ENCODE results near the gene RAPGEF6.

Gene RAPGEF6

DNA sequence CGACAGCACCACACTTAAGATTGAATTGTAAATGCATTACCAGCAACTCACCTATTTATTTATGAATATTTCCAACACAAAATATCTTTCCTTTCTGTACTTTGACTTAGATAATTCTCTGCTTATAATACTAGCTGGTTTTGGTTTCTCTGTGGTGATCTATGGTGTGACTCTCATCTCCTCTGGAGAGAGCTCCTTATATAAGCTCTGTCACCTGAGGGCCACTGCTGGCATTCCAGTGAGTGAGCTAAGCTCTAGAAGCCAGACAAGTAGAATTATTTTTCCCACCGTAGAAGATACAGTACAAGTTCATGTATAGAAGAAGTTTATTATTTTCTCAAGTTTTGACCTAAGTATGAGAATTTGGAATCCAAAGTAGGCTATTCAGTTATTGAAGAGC lies 259.7 kb downstream of the RAPGEF6 start (continued):
- TF ChIP-seq, protein P1, sequence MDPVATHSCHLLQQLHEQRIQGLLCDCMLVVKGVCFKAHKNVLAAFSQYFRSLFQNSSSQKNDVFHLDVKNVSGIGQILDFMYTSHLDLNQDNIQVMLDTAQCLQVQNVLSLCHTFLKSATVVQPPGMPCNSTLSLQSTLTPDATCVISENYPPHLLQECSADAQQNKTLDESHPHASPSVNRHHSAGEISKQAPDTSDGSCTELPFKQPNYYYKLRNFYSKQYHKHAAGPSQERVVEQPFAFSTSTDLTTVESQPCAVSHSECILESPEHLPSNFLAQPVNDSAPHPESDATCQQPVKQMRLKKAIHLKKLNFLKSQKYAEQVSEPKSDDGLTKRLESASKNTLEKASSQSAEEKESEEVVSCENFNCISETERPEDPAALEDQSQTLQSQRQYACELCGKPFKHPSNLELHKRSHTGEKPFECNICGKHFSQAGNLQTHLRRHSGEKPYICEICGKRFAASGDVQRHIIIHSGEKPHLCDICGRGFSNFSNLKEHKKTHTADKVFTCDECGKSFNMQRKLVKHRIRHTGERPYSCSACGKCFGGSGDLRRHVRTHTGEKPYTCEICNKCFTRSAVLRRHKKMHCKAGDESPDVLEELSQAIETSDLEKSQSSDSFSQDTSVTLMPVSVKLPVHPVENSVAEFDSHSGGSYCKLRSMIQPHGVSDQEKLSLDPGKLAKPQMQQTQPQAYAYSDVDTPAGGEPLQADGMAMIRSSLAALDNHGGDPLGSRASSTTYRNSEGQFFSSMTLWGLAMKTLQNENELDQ (tag by site-specific recombination; IDR thresholded peaks at IDR 0.05; ENCODE audit: low read depth), result no peak
- TF ChIP-seq SP3 (tag by site-specific recombination; IDR thresholded peaks at IDR 0.05), result no peak
- TF ChIP-seq ZFP69B (tag by site-specific recombination; IDR thresholded peaks at IDR 0.05), result no peak
- no peak for TF ChIP-seq ZNF621 (tag by site-specific recombination; IDR thresholded peaks at IDR 0.05)
- no peak for TF ChIP-seq ZNF155 (tag by site-specific recombination; IDR thresholded peaks at IDR 0.05)
- TF ChIP-seq ZNF530 (tag by site-specific recombination; IDR thresholded peaks at IDR 0.05; ENCODE audit: low read depth), result no peak

Data from HEK293 (cell line).